ENCODE measurements around the gene CAVIN4.

CAVIN4 gene

GRCh38 chr9:100581081-100581480 is 3.2 kb downstream of the CAVIN4 start:
- Mint-ChIP-seq H3K9me3 (no peaks in the 10 kb centered on the region), H3K4me3 (no peak overlapping the region), H3K27ac (no peak overlapping the region), H3K4me1 (no peaks in the 10 kb centered on the region), H3K36me3 (ENCODE audit: low read depth) (no peaks in the 10 kb centered on the region), H3K27me3 (no peaks in the 10 kb centered on the region)
- ATAC-seq, result no peak
- DNase-seq, result no peak

GRCh38 chr9:100581661-100582060 is 3.8 kb downstream of the CAVIN4 start:
- Mint-ChIP-seq H3K9me3 (no peaks in the 10 kb centered on the region), H3K27me3 (no peaks in the 10 kb centered on the region), H3K27ac (no peak overlapping the region), H3K4me1 (no peaks in the 10 kb centered on the region), H3K36me3 (ENCODE audit: low read depth) (no peaks in the 10 kb centered on the region), H3K4me3 (no peak overlapping the region)
- DNase-seq, result no peak
- no peak for ATAC-seq

- Mint-ChIP-seq H3K27ac (no peak overlapping the region), H3K27me3 (no peaks in the 10 kb centered on the region), H3K36me3 (ENCODE audit: low read depth) (no peaks in the 10 kb centered on the region), H3K9me3 (no peaks in the 10 kb centered on the region), H3K4me1 (no peaks in the 10 kb centered on the region), H3K4me3 (no peak overlapping the region)
- no peak for DNase-seq
- no peak for ATAC-seq
These were observed 5.3 kb downstream of the CAVIN4 start for GRCh38 chr9:100583014-100583802.

GRCh38 chr9:100584951-100585350 is 7.1 kb downstream of the CAVIN4 start:
- Mint-ChIP-seq H3K4me3 (no peak overlapping the region), H3K4me1 (no peaks in the 10 kb centered on the region), H3K27me3 (no peaks in the 10 kb centered on the region), H3K27ac (no peak overlapping the region), H3K36me3 (ENCODE audit: low read depth) (no peaks in the 10 kb centered on the region), H3K9me3 (no peaks in the 10 kb centered on the region)
- no peak for ATAC-seq
- DNase-seq, result no peak

- Mint-ChIP-seq H3K36me3 (ENCODE audit: low read depth) (no peaks in the 10 kb centered on the region), H3K4me1 (no peaks in the 10 kb centered on the region), H3K27me3 (no peaks in the 10 kb centered on the region), H3K9me3 (no peaks in the 10 kb centered on the region), H3K4me3 (no peak overlapping the region), H3K27ac (no peak overlapping the region)
- DNase-seq (no peak), ATAC-seq (no peak)
These were observed 8.2 kb downstream of the CAVIN4 start for GRCh38 chr9:100586093-100586492.

GRCh38 chr9:100587375-100587774 is 9.5 kb downstream of the CAVIN4 start:
- ATAC-seq (no peak), DNase-seq (no peak)
- Mint-ChIP-seq H3K27me3 (no peaks in the 10 kb centered on the region), H3K4me1 (no peaks in the 10 kb centered on the region), H3K4me3 (no peak overlapping the region), H3K9me3 (no peaks in the 10 kb centered on the region), H3K36me3 (ENCODE audit: low read depth) (no peaks in the 10 kb centered on the region), H3K27ac (no peak overlapping the region)

GRCh38 chr9:100589582-100589981 is 11.7 kb downstream of the CAVIN4 start:
- H3K4me3 Mint-ChIP-seq, result no peak overlapping the region
- no peaks in the 10 kb centered on the region for H3K27me3 Mint-ChIP-seq
- H3K36me3 Mint-ChIP-seq (ENCODE audit: low read depth), result no peaks in the 10 kb centered on the region
- ATAC-seq (no peak), DNase-seq (no peak)
- H3K4me1 Mint-ChIP-seq, result no peaks in the 10 kb centered on the region
- no peak overlapping the region for H3K27ac Mint-ChIP-seq
- no peaks in the 10 kb centered on the region for H3K9me3 Mint-ChIP-seq

- H3K9me3 Mint-ChIP-seq, result no peaks in the 10 kb centered on the region
- no peak overlapping the region for H3K4me3 Mint-ChIP-seq
- H3K27ac Mint-ChIP-seq, result no peak overlapping the region
- no peak for DNase-seq
- no peaks in the 10 kb centered on the region for H3K27me3 Mint-ChIP-seq
- peaks cover 1% of the 10 kb centered on the region for H3K4me1 Mint-ChIP-seq
- ATAC-seq, result no peak
- no peaks in the 10 kb centered on the region for H3K36me3 Mint-ChIP-seq (ENCODE audit: low read depth)
These were observed 12.6 kb downstream of the CAVIN4 start for GRCh38 chr9:100590481-100590880.

GRCh38 chr9:100591139-100591538 is 13.3 kb downstream of the CAVIN4 start:
- DNase-seq (no peak), ATAC-seq (no peak)
- Mint-ChIP-seq H3K4me3 (no peak overlapping the region), H3K36me3 (ENCODE audit: low read depth) (no peaks in the 10 kb centered on the region), H3K9me3 (no peaks in the 10 kb centered on the region), H3K27ac (no peak overlapping the region), H3K4me1 (peaks cover 1% of the 10 kb centered on the region), H3K27me3 (no peaks in the 10 kb centered on the region)

GRCh38 chr9:100591639-100592412 is 13.9 kb downstream of the CAVIN4 start:
- Mint-ChIP-seq H3K4me1 (peaks cover 1% of the 10 kb centered on the region), H3K9me3 (no peaks in the 10 kb centered on the region), H3K27me3 (no peaks in the 10 kb centered on the region), H3K27ac (no peak overlapping the region), H3K4me3 (no peak overlapping the region), H3K36me3 (ENCODE audit: low read depth) (no peaks in the 10 kb centered on the region)
- ATAC-seq (no peak), DNase-seq (no peak)

GRCh38 chr9:100595391-100596199 is 17.7 kb downstream of the CAVIN4 start:
- no peaks in the 10 kb centered on the region for H3K27me3 Mint-ChIP-seq
- DNase-seq, result no peak
- no peak overlapping the region for H3K27ac Mint-ChIP-seq
- no peaks in the 10 kb centered on the region for H3K9me3 Mint-ChIP-seq
- H3K36me3 Mint-ChIP-seq (ENCODE audit: low read depth), result no peaks in the 10 kb centered on the region
- H3K4me3 Mint-ChIP-seq, result no peak overlapping the region
- H3K4me1 Mint-ChIP-seq, result peaks cover 25% of the 10 kb centered on the region
- ATAC-seq, result peak; percentile 33

- DNase-seq (no peak), ATAC-seq (no peak)
- no peak overlapping the region for H3K27ac Mint-ChIP-seq
- H3K4me1 Mint-ChIP-seq, result peaks cover 25% of the 10 kb centered on the region
- H3K36me3 Mint-ChIP-seq (ENCODE audit: low read depth), result no peaks in the 10 kb centered on the region
- no peaks in the 10 kb centered on the region for H3K27me3 Mint-ChIP-seq
- H3K4me3 Mint-ChIP-seq, result peak overlapping the region; percentile 72
- H3K9me3 Mint-ChIP-seq, result no peaks in the 10 kb centered on the region
These were observed 19.4 kb downstream of the CAVIN4 start for GRCh38 chr9:100597236-100597635.

- H3K27ac Mint-ChIP-seq, result peak overlapping the region; percentile 77
- H3K4me3 Mint-ChIP-seq, result peak overlapping the region; percentile 72
- peaks cover 25% of the 10 kb centered on the region for H3K4me1 Mint-ChIP-seq
- no peaks in the 10 kb centered on the region for H3K9me3 Mint-ChIP-seq
- DNase-seq (peak; percentile 83), ATAC-seq (peak; percentile 81)
- no peaks in the 10 kb centered on the region for H3K36me3 Mint-ChIP-seq (ENCODE audit: low read depth)
- no peaks in the 10 kb centered on the region for H3K27me3 Mint-ChIP-seq
These were observed 20.8 kb downstream of the CAVIN4 start for GRCh38 chr9:100598641-100599145.

- no peak overlapping the region for H3K4me3 Mint-ChIP-seq
- no peak for ATAC-seq
- no peaks in the 10 kb centered on the region for H3K27me3 Mint-ChIP-seq
- H3K9me3 Mint-ChIP-seq, result no peaks in the 10 kb centered on the region
- no peaks in the 10 kb centered on the region for H3K36me3 Mint-ChIP-seq (ENCODE audit: low read depth)
- DNase-seq, result no peak
- peaks cover 23% of the 10 kb centered on the region for H3K4me1 Mint-ChIP-seq
- no peak overlapping the region for H3K27ac Mint-ChIP-seq
These were observed 22.7 kb downstream of the CAVIN4 start for GRCh38 chr9:100600521-100601079.
